GM21825 (cell line): ENCODE data around the gene RNF215.
A peak's percentile ranks its signal among the peaks of the same experiment; 100 is the strongest.

Source experiments
- ATAC-seq: cut with Tn5 transposase; IDR thresholded peaks from one replicate; pipeline ENCODE4 v1.9.1; 2021; ENCODE audit warnings: mild to moderate bottlenecking, moderate library complexity; ENCODE audit not compliant: unreplicated experiment

Gene RNF215

GRCh38 chr22:30386960-30387827 lies at the start of gene RNF215:
Gene RNF215, minus strand, starts transcription at chr22:30387411. Its CDS starts 98 bp downstream, at chr22:30387313.
- ATAC-seq = peak; percentile 70

- no peak for ATAC-seq
Observed at GRCh38 chr22:30436196-30436595, 49.0 kb upstream of the RNF215 start.

- no peak for ATAC-seq
Observed at GRCh38 chr22:30435674-30436126, 48.5 kb upstream of the RNF215 start.

- no peak for ATAC-seq
Observed at GRCh38 chr22:30434843-30435242, 47.6 kb upstream of the RNF215 start.

- no peak for ATAC-seq
Observed at GRCh38 chr22:30433773-30434172, 46.6 kb upstream of the RNF215 start.

- ATAC-seq = no peak
Observed at GRCh38 chr22:30433227-30433626, 46.0 kb upstream of the RNF215 start.

GRCh38 chr22:30432520-30432919 lies 45.3 kb upstream of the RNF215 start:
- ATAC-seq = no peak

- ATAC-seq = no peak
Observed at GRCh38 chr22:30432096-30432495, 44.9 kb upstream of the RNF215 start.

- no peak for ATAC-seq
Observed at GRCh38 chr22:30430933-30431332, 43.7 kb upstream of the RNF215 start.

GRCh38 chr22:30429887-30430286 lies 42.7 kb upstream of the RNF215 start:
- ATAC-seq = no peak

GRCh38 chr22:30427871-30428270 lies 40.7 kb upstream of the RNF215 start:
- no peak for ATAC-seq

- no peak for ATAC-seq
Observed at GRCh38 chr22:30426388-30427353, 39.5 kb upstream of the RNF215 start.

- no peak for ATAC-seq
Observed at GRCh38 chr22:30425616-30426387, 38.6 kb upstream of the RNF215 start, which contains the start of gene MTFP1. Gene MTFP1, plus strand, starts transcription at chr22:30425768. Its CDS starts 112 bp downstream, at chr22:30425880.

GRCh38 chr22:30425327-30425615 lies 38.1 kb upstream of the RNF215 start:
- no peak for ATAC-seq

GRCh38 chr22:30424534-30425326 lies 37.5 kb upstream of the RNF215 start:
- no peak for ATAC-seq

- ATAC-seq = peak; percentile 74
Observed at GRCh38 chr22:30423959-30424533, 36.8 kb upstream of the RNF215 start.

- ATAC-seq = peak; percentile 16
Observed at GRCh38 chr22:30423301-30423958, 36.2 kb upstream of the RNF215 start.

- no peak for ATAC-seq
Observed at GRCh38 chr22:30422481-30423300, 35.5 kb upstream of the RNF215 start.
